ENCODE results near the gene SAMD8.

DNA sequence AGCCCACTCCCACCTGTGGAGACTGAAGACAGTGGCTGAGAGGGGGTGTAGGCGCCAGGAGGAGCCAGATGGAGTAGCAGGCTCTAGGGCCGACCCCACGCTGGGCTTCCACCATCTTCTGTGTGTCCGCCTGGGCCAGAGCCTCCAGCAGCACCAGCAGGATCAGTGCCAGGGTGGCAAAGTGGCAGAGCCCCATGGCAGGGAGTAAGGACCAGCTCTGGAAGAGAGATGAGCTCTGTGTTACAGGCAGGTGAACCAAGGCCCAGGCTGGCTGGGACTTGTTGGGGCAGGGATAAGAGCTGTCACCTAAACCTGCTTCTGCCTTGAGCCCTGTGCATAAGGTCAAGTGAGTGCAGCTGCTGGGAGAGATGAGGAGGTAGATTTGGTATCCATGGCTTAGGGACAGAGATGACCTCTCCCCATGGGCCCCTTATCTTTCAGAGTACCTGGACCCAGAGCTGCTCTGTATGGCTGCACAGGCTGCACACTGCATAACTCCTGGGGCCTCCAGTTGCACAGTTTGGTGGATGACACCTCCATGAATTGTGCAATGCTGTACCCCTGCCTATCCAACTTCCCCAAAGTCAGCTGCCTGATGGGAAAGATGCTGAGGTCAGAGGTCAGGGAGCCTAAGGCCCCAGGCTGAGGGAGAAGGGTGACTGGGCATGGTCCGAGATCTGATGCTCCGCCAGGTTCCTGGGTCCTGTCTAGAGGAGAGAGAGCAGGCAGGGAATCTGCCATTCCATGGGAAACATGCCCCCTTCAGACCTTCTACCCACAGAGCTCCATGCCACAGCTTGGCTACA lies 7.4 kb upstream of the SAMD8 start:
- TF ChIP-seq, protein P1, sequence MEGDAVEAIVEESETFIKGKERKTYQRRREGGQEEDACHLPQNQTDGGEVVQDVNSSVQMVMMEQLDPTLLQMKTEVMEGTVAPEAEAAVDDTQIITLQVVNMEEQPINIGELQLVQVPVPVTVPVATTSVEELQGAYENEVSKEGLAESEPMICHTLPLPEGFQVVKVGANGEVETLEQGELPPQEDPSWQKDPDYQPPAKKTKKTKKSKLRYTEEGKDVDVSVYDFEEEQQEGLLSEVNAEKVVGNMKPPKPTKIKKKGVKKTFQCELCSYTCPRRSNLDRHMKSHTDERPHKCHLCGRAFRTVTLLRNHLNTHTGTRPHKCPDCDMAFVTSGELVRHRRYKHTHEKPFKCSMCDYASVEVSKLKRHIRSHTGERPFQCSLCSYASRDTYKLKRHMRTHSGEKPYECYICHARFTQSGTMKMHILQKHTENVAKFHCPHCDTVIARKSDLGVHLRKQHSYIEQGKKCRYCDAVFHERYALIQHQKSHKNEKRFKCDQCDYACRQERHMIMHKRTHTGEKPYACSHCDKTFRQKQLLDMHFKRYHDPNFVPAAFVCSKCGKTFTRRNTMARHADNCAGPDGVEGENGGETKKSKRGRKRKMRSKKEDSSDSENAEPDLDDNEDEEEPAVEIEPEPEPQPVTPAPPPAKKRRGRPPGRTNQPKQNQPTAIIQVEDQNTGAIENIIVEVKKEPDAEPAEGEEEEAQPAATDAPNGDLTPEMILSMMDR (conservative IDR thresholded peaks at IDR 0.05; ENCODE audit: low read depth, low read length): no peak
- no peak for TF ChIP-seq EZH2 (IDR thresholded peaks at IDR 0.05; ENCODE audit: borderline replicate concordance, low read depth, low read length, poor library complexity, severe bottlenecking)
